ENCODE results near the gene DNAH3. TPM values are rescaled to one million over a fixed set of nuclear protein-coding genes. Genes with fewer than 3 reads are reported as not detected.

DNAH3 gene
- total RNA-seq, 1 experiment from 2014 or later: 4.4 TPM

- TF ChIP-seq CTCF (IDR thresholded peaks at IDR 0.05; ENCODE audit: insufficient read depth in 1 of 2, low read depth in 1 of 2, low read length in 1 of 2, severe bottlenecking in 1 of 2, unreplicated experiment in 1 of 2): no peak
- ChIA-PET CTCF (interaction anchor here (0.5 to 1.2 kb wide), 3 partner anchors 57 to 146 kb away, joined by 3 to 4 read pairs (median 3); no protein-coding TSS in a partner anchor), POLR2A (interaction anchor here (0.5 to 1.5 kb wide), 4 partner anchors 17 to 86 kb away, joined by 3 to 10 read pairs (median 6); partner anchors contain the start of genes DCUN1D3 and LYRM1)
- no peaks in the 10 kb centered on the region for H3K36me3 ChIP-seq (ENCODE audit: control insufficient read depth, insufficient read depth, low read length)
- no peak overlapping the region for H3K4me3 ChIP-seq (ENCODE audit: low read depth, low read length)
- Mint-ChIP-seq H3K9me3 (ENCODE audit: unreplicated experiment) (no peaks in the 10 kb centered on the region), H3K36me3 (ENCODE audit: insufficient read depth, unreplicated experiment) (no peaks in the 10 kb centered on the region), H3K4me3 (ENCODE audit: unreplicated experiment) (no peak overlapping the region), H3K27ac (ENCODE audit: unreplicated experiment) (peak overlapping the region; percentile 80), H3K27me3 (ENCODE audit: insufficient read depth, unreplicated experiment) (no peaks in the 10 kb centered on the region), H3K4me1 (ENCODE audit: low read depth, unreplicated experiment) (no peaks in the 10 kb centered on the region)
- H3K27me3 ChIP-seq (replicated peaks; ENCODE audit: control insufficient read depth, insufficient read depth, low read length): no peaks in the 10 kb centered on the region
- peak; percentile 78 to 89 for DNase-seq
- BruUV-seq (replicated peaks): no TSS peak
- intact Hi-C loops (cut with micrococcal nuclease; ENCODE audit: unreplicated experiment): loop anchor here (1.0 to 5.0 kb wide), 4 partner anchors 15 to 85 kb away; partner anchors contain the start of genes DCUN1D3 and LYRM1
- H3K4me1 ChIP-seq: peaks cover 47% of the 10 kb centered on the region
- no peaks in the 10 kb centered on the region for H3K9me3 ChIP-seq
Observed at GRCh38 chr16:20937736-20938135, 212.9 kb downstream of the DNAH3 start.

DNA sequence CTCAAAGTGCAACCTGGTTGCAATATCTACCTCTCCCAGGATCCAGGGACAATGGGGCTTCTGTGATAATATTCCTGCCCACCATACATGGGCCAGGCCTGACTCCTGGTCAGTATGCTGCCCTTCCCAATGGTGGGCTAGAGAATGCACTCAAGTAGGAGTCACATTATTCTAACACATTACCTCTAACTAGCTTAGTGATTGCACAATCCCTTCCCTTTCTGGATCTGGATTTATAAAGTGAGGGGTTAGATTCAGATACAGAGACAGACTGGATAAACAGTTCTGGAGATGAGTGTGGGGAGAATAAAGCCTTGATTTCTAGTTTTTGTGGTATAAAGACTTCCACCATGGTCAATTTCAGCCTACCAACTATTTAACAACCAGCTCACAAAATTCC, 217.1 kb downstream of the DNAH3 start:
- intact Hi-C loops (cut with micrococcal nuclease; ENCODE audit: unreplicated experiment): no loop called here
- no peaks in the 10 kb centered on the region for H3K9me3 ChIP-seq
- H3K4me3 ChIP-seq (ENCODE audit: low read depth, low read length): no peak overlapping the region
- Mint-ChIP-seq H3K36me3 (ENCODE audit: insufficient read depth, unreplicated experiment) (no peaks in the 10 kb centered on the region), H3K27me3 (ENCODE audit: insufficient read depth, unreplicated experiment) (no peaks in the 10 kb centered on the region), H3K4me1 (ENCODE audit: low read depth, unreplicated experiment) (peaks cover 12% of the 10 kb centered on the region), H3K9me3 (ENCODE audit: unreplicated experiment) (no peaks in the 10 kb centered on the region), H3K27ac (ENCODE audit: unreplicated experiment) (no peak overlapping the region), H3K4me3 (ENCODE audit: unreplicated experiment) (no peak overlapping the region)
- no TSS peak for BruUV-seq (replicated peaks)
- ChIA-PET POLR2A (no interaction called here), CTCF (interaction anchor here (0.6 kb wide), 1 partner anchor 33 kb away, joined by 6 read pairs; the partner anchor contains the start of genes DCUN1D3 and LYRM1)
- H3K27me3 ChIP-seq (replicated peaks; ENCODE audit: control insufficient read depth, insufficient read depth, low read length): no peaks in the 10 kb centered on the region
- peaks cover 40% of the 10 kb centered on the region for H3K4me1 ChIP-seq
- H3K36me3 ChIP-seq (ENCODE audit: control insufficient read depth, insufficient read depth, low read length): no peaks in the 10 kb centered on the region
- no peak for TF ChIP-seq CTCF (IDR thresholded peaks at IDR 0.05; ENCODE audit: insufficient read depth in 1 of 2, low read depth in 1 of 2, low read length in 1 of 2, severe bottlenecking in 1 of 2, unreplicated experiment in 1 of 2)
- DNase-seq: no peak

GRCh38 chr16:20931066-20931600, 219.5 kb downstream of the DNAH3 start:
- Histone ChIP-seq H3K4me1 (peaks cover 18% of the 10 kb centered on the region), H3K27me3 (replicated peaks; ENCODE audit: control insufficient read depth, insufficient read depth, low read length) (no peaks in the 10 kb centered on the region), H3K9me3 (no peaks in the 10 kb centered on the region), H3K4me3 (ENCODE audit: low read depth, low read length) (no peak overlapping the region), H3K36me3 (ENCODE audit: control insufficient read depth, insufficient read depth, low read length) (no peaks in the 10 kb centered on the region)
- Mint-ChIP-seq H3K9me3 (ENCODE audit: unreplicated experiment) (no peaks in the 10 kb centered on the region), H3K27me3 (ENCODE audit: insufficient read depth, unreplicated experiment) (no peaks in the 10 kb centered on the region), H3K36me3 (ENCODE audit: insufficient read depth, unreplicated experiment) (peaks cover 5% of the 10 kb centered on the region), H3K4me1 (ENCODE audit: low read depth, unreplicated experiment) (peaks cover 22% of the 10 kb centered on the region), H3K4me3 (ENCODE audit: unreplicated experiment) (no peak overlapping the region), H3K27ac (ENCODE audit: unreplicated experiment) (no peak overlapping the region)
- intact Hi-C loops (cut with micrococcal nuclease; ENCODE audit: unreplicated experiment): no loop called here
- no peak for TF ChIP-seq CTCF (IDR thresholded peaks at IDR 0.05; ENCODE audit: insufficient read depth in 1 of 2, low read depth in 1 of 2, low read length in 1 of 2, severe bottlenecking in 1 of 2, unreplicated experiment in 1 of 2)
- ChIA-PET POLR2A (no interaction called here), CTCF (no interaction called here)
- BruUV-seq (replicated peaks): no TSS peak
- DNase-seq: no peak

Measured in Caco-2 (cell line).